Measurements from ENCODE around the gene ANKH.

Gene ANKH

DNA sequence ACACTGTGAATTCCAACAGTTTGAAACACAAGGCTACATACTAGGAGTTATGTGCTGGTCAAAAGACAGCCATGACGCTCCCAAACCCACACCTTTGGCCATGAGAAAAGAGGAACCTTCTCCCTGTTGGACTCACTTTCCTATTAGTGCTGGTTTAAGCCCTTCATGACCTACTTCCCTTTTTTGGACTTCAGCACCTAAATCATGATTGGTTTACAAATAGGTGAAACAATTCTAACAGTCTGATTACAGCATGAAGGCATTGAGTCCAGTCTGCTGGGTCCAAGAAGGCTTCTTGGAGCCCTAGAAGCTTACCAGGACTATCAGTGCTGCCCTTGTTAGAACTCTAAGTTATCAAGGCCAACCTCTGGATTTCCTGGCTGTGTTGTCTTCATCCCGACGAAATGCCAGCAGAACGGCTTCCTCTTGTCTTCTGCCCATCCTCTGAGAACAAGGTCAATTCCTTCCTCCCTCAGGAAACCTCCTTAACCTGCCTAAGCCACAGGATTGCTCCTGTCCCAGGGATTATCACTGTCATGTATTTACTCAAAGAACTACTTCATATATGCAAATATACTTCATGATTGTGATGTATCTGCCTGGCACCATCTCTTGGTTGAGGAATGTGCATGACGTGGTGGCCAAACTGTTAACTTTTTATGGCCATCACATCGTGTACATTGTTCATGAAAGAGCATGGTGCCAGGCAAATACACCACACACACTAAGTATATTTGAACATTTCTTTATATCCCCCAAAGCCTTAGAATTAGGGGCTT, 83.6 kb downstream of the ANKH start:
- no peak for DNase-seq

GRCh38 chr5:14783691-14784090, 87.9 kb downstream of the ANKH start:
- no peak for DNase-seq

- no peak for DNase-seq
Observed at GRCh38 chr5:14782591-14782990, 89.0 kb downstream of the ANKH start.

DNA sequence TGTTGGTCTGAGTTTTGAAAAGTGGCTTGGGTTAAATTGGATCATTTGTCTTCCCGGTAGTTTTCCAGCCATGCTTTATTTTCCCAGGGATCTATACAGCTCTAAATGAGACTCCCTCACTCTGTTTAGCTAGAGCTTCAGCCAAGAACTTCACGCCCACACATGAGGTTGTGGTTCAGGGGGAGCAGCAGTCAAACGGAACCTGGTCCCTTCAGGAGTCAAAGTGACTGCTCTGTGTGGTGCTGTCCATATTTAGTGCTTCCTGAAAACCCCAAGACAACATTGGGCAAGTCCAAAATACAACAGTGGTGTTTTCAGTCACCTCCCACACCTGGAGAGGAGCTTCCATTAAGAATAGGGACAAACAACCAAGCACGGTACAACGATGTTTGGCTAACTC, 90.5 kb downstream of the ANKH start:
- no peak for DNase-seq

GRCh38 chr5:14779975-14780374, 91.6 kb downstream of the ANKH start:
- DNase-seq, result no peak

GRCh38 chr5:14778792-14779070, 92.8 kb downstream of the ANKH start:
- no peak for DNase-seq

DNA sequence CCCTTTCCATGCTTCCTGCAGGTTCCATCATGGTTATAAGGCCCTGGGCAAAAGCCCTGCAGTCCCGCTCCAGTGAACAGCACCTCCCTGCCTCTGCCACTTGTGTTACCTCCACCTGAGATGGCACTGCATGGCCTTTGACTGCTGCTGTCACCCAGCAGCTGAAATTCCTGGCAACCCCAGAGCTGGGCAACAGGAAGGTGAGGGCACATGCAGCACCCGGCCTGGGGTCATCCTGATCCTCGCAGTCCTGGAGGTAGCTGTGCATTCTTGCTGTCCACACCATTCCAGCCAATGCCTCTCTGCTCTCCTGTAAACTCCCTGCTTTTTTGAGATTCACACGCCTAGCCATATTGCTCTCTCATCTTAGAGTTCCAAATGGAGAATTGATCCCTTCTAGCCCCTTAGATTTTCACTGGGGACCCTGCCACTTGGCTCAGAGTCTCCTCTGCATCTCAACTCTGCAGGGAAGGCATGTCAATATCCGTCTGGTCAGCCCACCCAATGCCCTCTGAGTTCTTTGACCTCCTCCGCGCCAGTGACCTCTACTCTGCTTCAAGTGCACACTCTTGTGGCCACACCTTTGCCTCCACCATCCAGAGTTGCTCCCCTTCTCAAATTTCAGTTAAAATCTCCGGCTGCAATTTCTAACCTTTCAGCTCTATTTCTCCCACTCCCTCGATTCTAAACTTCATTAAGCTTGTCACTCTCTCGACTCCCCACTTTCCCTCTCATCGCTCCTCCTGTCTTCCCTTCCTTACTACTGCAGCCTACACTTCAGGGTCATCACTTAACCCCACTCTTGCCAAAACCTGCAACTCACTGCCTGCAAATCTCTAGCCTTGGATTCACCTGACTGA, 93.4 kb downstream of the ANKH start:
- DNase-seq, result no peak

DNA sequence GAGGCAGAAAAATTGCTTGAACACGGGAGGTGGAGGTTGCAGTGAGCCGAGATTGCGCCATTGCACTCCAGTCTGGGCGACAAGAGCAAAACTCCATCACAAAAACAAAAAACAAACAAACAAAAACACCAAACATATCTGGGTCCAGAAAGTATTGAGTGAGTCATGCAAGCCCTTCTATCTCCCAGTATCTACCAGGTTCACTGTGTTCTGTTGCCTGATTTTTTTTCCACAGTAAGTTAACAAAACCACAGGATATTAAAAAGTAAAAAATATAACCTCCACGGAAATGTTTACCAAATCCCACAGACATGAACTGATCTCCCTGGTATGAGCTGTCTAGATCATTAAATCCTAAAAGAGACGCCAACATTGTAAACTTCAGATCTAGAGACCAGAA, 94.4 kb downstream of the ANKH start:
- DNase-seq, result no peak

DNA sequence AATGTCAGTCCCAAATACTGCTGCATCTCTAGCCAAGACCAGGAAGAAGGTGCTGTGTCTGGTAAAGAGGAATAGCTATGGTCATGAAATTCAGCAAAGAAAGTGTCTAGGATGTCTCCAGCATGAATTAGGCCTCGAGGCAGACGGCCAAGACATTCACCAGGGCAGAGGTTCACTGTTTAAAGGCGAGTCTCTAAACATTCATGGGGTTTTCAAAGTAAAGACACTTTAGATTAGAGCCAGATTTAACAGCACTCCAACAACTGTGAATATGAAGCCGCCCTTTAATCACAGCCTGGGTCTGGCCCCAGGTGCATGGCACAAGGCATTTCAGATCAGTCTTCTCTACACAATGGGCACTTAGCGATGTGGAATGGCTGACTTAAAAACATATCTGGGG, 95.0 kb downstream of the ANKH start:
- DNase-seq, result no peak

DNA sequence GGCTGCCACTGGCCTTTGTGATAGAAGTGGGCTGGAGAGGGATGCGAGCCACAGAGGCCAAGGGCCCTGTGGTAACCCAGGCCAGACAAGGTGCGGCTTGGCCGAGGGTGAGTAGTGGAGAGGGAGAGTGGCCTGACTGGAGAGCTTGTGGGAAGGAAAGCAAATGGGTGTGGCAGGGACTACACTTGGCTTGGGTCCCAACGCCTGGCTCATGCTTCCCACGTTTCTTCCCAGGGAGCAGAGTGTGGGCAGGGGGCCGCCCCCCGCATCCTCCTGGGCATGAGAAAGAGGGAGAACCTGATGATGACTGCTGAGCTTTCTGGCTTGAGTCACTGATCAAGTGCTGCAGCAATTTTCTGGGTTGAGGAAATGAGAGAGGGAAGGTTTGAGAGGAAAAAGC, 95.7 kb downstream of the ANKH start:
- no peak for DNase-seq

DNA sequence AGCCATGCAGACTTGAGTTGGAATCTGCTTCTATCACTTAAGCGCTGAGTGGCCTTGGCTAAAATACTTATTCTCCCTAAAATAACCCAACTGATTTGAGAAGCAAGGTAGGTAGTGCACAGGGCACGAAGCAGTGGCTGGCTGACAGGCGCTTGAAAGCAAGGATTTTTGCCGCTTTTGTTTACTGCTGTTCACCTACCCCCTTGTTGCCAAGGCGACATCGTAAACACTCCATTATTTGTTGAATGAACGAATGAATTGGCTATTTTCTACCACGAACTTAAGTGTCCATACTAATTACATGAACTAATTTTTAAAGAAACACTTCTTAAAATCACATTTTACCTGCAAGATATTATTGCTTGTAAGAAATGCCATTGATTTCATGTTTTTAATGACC, 98.0 kb downstream of the ANKH start:
- no peak for DNase-seq

GRCh38 chr5:14771972-14772371, 99.6 kb downstream of the ANKH start:
- no peak for DNase-seq

DNA sequence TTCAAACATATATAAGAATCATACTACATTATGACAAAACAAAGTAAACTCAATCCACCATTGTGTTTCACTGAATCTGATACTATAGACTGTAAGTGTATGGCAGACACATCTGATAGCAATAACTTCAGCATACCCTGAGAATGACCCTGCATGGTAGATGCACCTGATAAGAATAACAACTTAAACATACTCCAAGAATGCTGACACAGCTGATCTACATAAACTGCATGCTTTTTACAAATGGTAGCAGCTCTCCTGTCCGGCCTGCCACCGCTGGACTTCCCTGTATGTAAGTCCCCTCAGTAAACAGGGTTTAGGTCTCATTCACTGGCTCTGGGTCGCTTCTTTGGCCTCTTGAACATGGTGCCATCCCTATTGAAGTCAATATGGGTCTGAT, 100.4 kb downstream of the ANKH start:
- no peak for DNase-seq

- no peak for DNase-seq
Observed at GRCh38 chr5:14768508-14769365, 102.8 kb downstream of the ANKH start.

- no peak for DNase-seq
Observed at GRCh38 chr5:14767735-14768507, 103.7 kb downstream of the ANKH start.

- DNase-seq, result no peak
Observed at GRCh38 chr5:14767053-14767452, 104.5 kb downstream of the ANKH start.

GRCh38 chr5:14766584-14766983, 105.0 kb downstream of the ANKH start:
- no peak for DNase-seq

DNA sequence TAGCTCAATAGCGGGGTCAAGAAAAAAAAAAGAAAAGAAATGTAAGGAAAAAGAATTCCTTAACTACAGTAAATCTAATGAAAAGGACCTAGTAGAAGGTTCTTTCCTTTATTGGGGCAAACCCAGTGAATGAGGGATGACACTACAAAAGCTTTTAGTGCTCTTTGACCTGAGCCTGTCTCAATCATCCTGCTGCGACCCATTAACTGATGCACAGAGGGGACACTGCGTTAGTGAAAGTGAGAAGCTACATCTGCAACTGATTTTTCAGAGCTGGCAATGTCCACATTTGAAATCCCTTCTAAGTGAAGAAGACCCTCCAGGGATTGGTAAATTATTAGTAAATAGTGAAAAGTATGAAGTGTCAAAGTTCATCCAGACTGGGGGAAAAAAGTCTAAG, 106.0 kb downstream of the ANKH start:
- DNase-seq, result no peak

- no peak for DNase-seq
Observed at GRCh38 chr5:14762549-14763216, 108.9 kb downstream of the ANKH start.

DNA sequence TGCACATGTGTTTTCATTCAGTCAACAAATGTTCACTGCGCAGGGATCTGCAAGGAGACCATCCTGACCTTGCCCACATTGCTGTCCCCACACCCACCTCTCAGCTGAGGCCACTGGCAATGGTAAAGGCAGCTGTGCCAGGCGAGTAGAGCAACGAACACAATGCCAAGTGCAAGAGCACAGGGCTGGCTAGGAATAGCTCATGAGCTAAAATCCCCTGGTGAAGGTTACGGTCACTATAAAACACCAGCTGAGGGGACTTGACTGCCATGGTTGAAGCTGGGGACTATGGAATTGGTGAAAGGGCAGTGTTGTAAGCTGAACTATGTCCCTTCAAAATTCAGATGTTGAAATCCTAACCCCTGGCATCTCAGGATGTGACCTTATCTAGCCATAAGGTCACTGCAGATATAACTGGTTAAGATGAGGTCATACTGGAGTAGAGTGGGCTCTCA, 111.0 kb downstream of the ANKH start:
- no peak for DNase-seq

DNA sequence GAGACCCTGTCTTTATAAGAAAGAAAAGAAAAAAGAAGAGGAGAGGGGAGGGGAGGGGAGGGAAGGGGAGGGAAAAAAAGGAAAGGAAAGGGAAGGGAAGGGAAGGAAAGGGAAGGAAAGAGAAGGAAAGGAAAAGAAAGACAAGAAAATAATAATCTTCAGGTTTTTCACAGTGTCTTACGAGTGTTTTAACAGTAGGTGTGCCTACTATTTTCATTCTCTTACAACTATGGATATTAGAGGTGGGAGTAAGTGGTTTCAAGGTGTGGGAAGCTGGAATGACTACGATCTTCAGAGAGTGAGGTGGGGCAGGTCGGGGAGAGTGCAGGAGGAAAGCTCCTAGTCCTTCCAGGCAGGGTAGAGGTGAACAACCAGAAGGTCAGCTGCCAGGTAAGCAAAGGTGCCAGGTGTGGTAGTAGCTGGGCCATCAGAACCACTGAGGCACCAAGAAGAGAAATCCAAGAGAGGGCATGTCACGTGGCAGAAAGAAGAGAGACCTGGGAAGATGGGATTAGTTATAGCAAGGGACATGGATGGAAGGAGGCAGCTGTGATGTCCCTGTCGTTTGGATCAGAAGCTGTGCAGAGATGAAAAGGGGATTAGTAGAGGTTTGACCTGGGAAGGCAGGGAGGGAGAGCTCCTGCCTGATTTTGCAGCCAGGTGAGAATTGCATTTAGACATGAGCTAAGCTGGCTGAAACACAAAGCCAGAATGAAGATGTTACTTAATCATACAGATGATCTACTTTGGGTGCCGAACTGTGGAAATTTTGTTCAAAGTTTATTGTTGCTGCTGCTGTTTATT, 111.6 kb downstream of the ANKH start:
- no peak for DNase-seq
